Karpas-422 (cell line): ENCODE data around the gene MSANTD3. TPM values are rescaled to one million over a fixed set of nuclear protein-coding genes. Genes with fewer than 3 reads are reported as not detected.

Experiments used
- DNase-seq: peaks from one replicate; pipeline ENCODE4 v3.0.0-alpha.2; 2015
- H2AFZ ChIP-seq: fragments of 200-600 bp; sonication (generic); 2 replicates; pipeline ENCODE4 v1.6.1; 2014; ENCODE audit warnings: antibody characterized with exemption, low read length, mixed read lengths
- H3K27ac ChIP-seq: fragments of 200-600 bp; sonication (generic); 2 replicates; pipeline ENCODE4 v1.5.1; 2014; ENCODE audit warnings: mild to moderate bottlenecking, low read length, moderate library complexity
- H3K27me3 ChIP-seq: fragments of 200-600 bp; sonication (generic); 2 replicates; pipeline ENCODE4 v1.6.1; 2014; ENCODE audit warnings: low read length, mixed read lengths
- H3K36me3 ChIP-seq: fragments of 200-600 bp; sonication (generic); 2 replicates; pipeline ENCODE4 v1.6.1; 2014; ENCODE audit warnings: low read length, mixed read lengths; ENCODE audit not compliant: insufficient read depth
- H3K4me1 ChIP-seq: fragments of 200-600 bp; sonication (generic); 2 replicates; pipeline ENCODE4 v1.6.1; 2014; ENCODE audit warnings: mild to moderate bottlenecking, low read length, mixed read lengths
- H3K4me2 ChIP-seq: fragments of 200-600 bp; sonication (generic); 2 replicates; pipeline ENCODE4 v1.6.1; 2014; ENCODE audit warnings: low read length, low read depth, mild to moderate bottlenecking; ENCODE audit not compliant: poor library complexity, severe bottlenecking
- H3K4me3 ChIP-seq: fragments of 200-600 bp; sonication (generic); 2 replicates; pipeline ENCODE4 v1.5.1; 2014; ENCODE audit warnings: mild to moderate bottlenecking, antibody characterized with exemption, low read length, mixed read lengths
- H3K79me2 ChIP-seq: fragments of 200-600 bp; sonication (generic); 2 replicates; pipeline ENCODE4 v1.6.1; 2014; ENCODE audit warnings: mild to moderate bottlenecking, low read length, mixed read lengths
- H3K9ac ChIP-seq: fragments of 200-600 bp; sonication (generic); 2 replicates; pipeline ENCODE4 v1.6.0; 2014; ENCODE audit warnings: low read length
- H3K9me2 ChIP-seq: fragments of 200-600 bp; sonication (generic), shearing (Covaris generic); replicated peaks from 2 replicates; pipeline ENCODE4 v1.6.0; 2014; ENCODE audit warnings: mild to moderate bottlenecking, low read length, moderate library complexity; ENCODE audit not compliant: insufficient read depth
- H3K9me3 ChIP-seq: fragments of 300-700, 200-600 bp; sonication (generic); 2 replicates; pipeline ENCODE4 v1.6.1; 2014; ENCODE audit warnings: low read length, mixed read lengths
- H4K20me1 ChIP-seq: fragments of 200-600 bp; sonication (generic); 2 replicates; pipeline ENCODE4 v1.6.1; 2014; ENCODE audit warnings: mild to moderate bottlenecking, antibody characterized with exemption, low read length, low read depth; ENCODE audit not compliant: insufficient read depth
- total RNA-seq: library from RNA; depleted of rRNA; stranded (reverse); fragments of >200 nt; shearing (Covaris generic); gene quantifications from 2 replicates; pipeline ENCODE4 v1.2.3, GENCODE V29; 2014; ENCODE audit warnings: low replicate concordance

The MSANTD3 gene
- total RNA-seq, 1 experiment from 2014 or later: 36.4 TPM

GRCh38 chr9:100425758-100426157 lies 1.2 kb upstream of the MSANTD3 start:
- H3K9me2 ChIP-seq: no peaks in the 10 kb centered on the region
- H3K4me2 ChIP-seq: no peak overlapping the region
- no peak overlapping the region for H3K27ac ChIP-seq
- no peak overlapping the region for H3K4me3 ChIP-seq
- H3K79me2 ChIP-seq: peaks cover 34% of the 10 kb centered on the region
- no peak overlapping the region for H3K9ac ChIP-seq
- H3K9me3 ChIP-seq: no peaks in the 10 kb centered on the region
- H3K4me1 ChIP-seq: peaks cover 24% of the 10 kb centered on the region
- no peaks in the 10 kb centered on the region for H3K36me3 ChIP-seq
- no peaks in the 10 kb centered on the region for H3K27me3 ChIP-seq
- DNase-seq: no peak
- no peaks in the 10 kb centered on the region for H4K20me1 ChIP-seq
- no peak overlapping the region for H2AFZ ChIP-seq

- H3K9me3 ChIP-seq: no peaks in the 10 kb centered on the region
- H3K4me2 ChIP-seq: peak overlapping the region; percentile 100
- no peak for DNase-seq
- no peak overlapping the region; the same call in 1 of the 2 replicates for H3K27ac ChIP-seq
- no peaks in the 10 kb centered on the region for H4K20me1 ChIP-seq
- H3K36me3 ChIP-seq: no peaks in the 10 kb centered on the region
- peaks cover 24% of the 10 kb centered on the region for H3K4me1 ChIP-seq
- peak overlapping the region; percentile 82 for H3K4me3 ChIP-seq
- H3K27me3 ChIP-seq: no peaks in the 10 kb centered on the region
- no peaks in the 10 kb centered on the region for H3K9me2 ChIP-seq
- peaks cover 34% of the 10 kb centered on the region for H3K79me2 ChIP-seq
- peak overlapping the region; percentile 100 for H2AFZ ChIP-seq
- H3K9ac ChIP-seq: peak overlapping the region; percentile 73
These were observed 784 bp upstream of the MSANTD3 start for GRCh38 chr9:100426189-100426529.

GRCh38 chr9:100427366-100428263 lies 672 bp downstream of the MSANTD3 start:
- Histone ChIP-seq H2AFZ (peak overlapping the region; percentile 71; the same call in 1 of the 2 replicates), H3K9me2 (no peaks in the 10 kb centered on the region), H3K79me2 (peaks cover 48% of the 10 kb centered on the region), H3K9me3 (no peaks in the 10 kb centered on the region), H3K27ac (no peak overlapping the region), H3K36me3 (no peaks in the 10 kb centered on the region), H3K4me2 (peak overlapping the region; percentile 72), H3K4me1 (peaks cover 24% of the 10 kb centered on the region), H4K20me1 (no peaks in the 10 kb centered on the region), H3K4me3 (peak overlapping the region; percentile 90), H3K27me3 (no peaks in the 10 kb centered on the region), H3K9ac (peak overlapping the region; percentile 86)
- DNase-seq: peak; percentile 63

- DNase-seq: no peak
- Histone ChIP-seq H3K27ac (no peak overlapping the region), H3K9me3 (no peaks in the 10 kb centered on the region), H3K9ac (peak overlapping the region; percentile 86), H3K27me3 (no peaks in the 10 kb centered on the region), H3K4me3 (peak overlapping the region; percentile 90), H4K20me1 (no peaks in the 10 kb centered on the region), H3K4me1 (peaks cover 24% of the 10 kb centered on the region), H3K9me2 (no peaks in the 10 kb centered on the region), H3K4me2 (peak overlapping the region; percentile 72), H3K79me2 (peaks cover 62% of the 10 kb centered on the region), H3K36me3 (no peaks in the 10 kb centered on the region), H2AFZ (no peak overlapping the region)
These were observed 2.1 kb downstream of the MSANTD3 start for GRCh38 chr9:100428871-100429654.

- no peak overlapping the region for H3K4me2 ChIP-seq
- peaks cover 24% of the 10 kb centered on the region for H3K4me1 ChIP-seq
- no peaks in the 10 kb centered on the region for H3K9me3 ChIP-seq
- peaks cover 75% of the 10 kb centered on the region for H3K79me2 ChIP-seq
- no peak overlapping the region for H2AFZ ChIP-seq
- no peak overlapping the region for H3K9ac ChIP-seq
- H3K9me2 ChIP-seq: no peaks in the 10 kb centered on the region
- H3K27me3 ChIP-seq: no peaks in the 10 kb centered on the region
- no peak overlapping the region for H3K4me3 ChIP-seq
- no peaks in the 10 kb centered on the region for H3K36me3 ChIP-seq
- H3K27ac ChIP-seq: no peak overlapping the region
- no peak for DNase-seq
- H4K20me1 ChIP-seq: no peaks in the 10 kb centered on the region
These were observed 3.5 kb downstream of the MSANTD3 start for GRCh38 chr9:100430286-100430940.

GRCh38 chr9:100431886-100432285 lies 4.9 kb downstream of the MSANTD3 start:
- no peak overlapping the region for H3K27ac ChIP-seq
- no peaks in the 10 kb centered on the region for H3K36me3 ChIP-seq
- no peak for DNase-seq
- peaks cover 16% of the 10 kb centered on the region for H3K4me1 ChIP-seq
- H3K4me2 ChIP-seq: no peak overlapping the region
- no peak overlapping the region for H2AFZ ChIP-seq
- H3K27me3 ChIP-seq: no peaks in the 10 kb centered on the region
- no peaks in the 10 kb centered on the region for H3K9me2 ChIP-seq
- H3K9me3 ChIP-seq: no peaks in the 10 kb centered on the region
- peaks cover 88% of the 10 kb centered on the region for H3K79me2 ChIP-seq
- H3K9ac ChIP-seq: no peak overlapping the region
- H4K20me1 ChIP-seq: no peaks in the 10 kb centered on the region
- H3K4me3 ChIP-seq: no peak overlapping the region

- Histone ChIP-seq H3K27ac (no peak overlapping the region), H3K4me3 (no peak overlapping the region), H3K4me2 (no peak overlapping the region), H3K9me3 (no peaks in the 10 kb centered on the region), H3K9ac (no peak overlapping the region), H3K9me2 (no peaks in the 10 kb centered on the region), H3K27me3 (no peaks in the 10 kb centered on the region), H3K4me1 (peaks cover 16% of the 10 kb centered on the region), H4K20me1 (no peaks in the 10 kb centered on the region), H3K36me3 (no peaks in the 10 kb centered on the region), H2AFZ (no peak overlapping the region), H3K79me2 (peaks cover 90% of the 10 kb centered on the region)
- DNase-seq: no peak
These were observed 5.8 kb downstream of the MSANTD3 start for GRCh38 chr9:100432736-100433135.

- Histone ChIP-seq H3K27ac (no peak overlapping the region), H3K79me2 (peaks cover 81% of the 10 kb centered on the region), H3K9me2 (no peaks in the 10 kb centered on the region)
These were observed 9.6 kb downstream of the MSANTD3 start for GRCh38 chr9:100436571-100436970.

More at GRCh38 chr9:100436571-100436970, 9.6 kb downstream of the MSANTD3 start:
- H3K4me2 ChIP-seq: no peak overlapping the region
- no peaks in the 10 kb centered on the region for H3K9me3 ChIP-seq
- no peak for DNase-seq
- H3K27me3 ChIP-seq: no peaks in the 10 kb centered on the region
- H3K9ac ChIP-seq: no peak overlapping the region
- no peaks in the 10 kb centered on the region for H4K20me1 ChIP-seq
- no peak overlapping the region for H3K4me3 ChIP-seq
- H3K4me1 ChIP-seq: no peaks in the 10 kb centered on the region
- H2AFZ ChIP-seq: no peak overlapping the region
- H3K36me3 ChIP-seq: no peaks in the 10 kb centered on the region
